HepG2 (cell line): ENCODE results near the gene UCKL1. TPM values are rescaled to one million over a fixed set of nuclear protein-coding genes. Genes with fewer than 3 reads are reported as not detected.

ENCODE experiments used
- CENPT ChIP-seq: sonication (generic); formaldehyde crosslinking; IDR thresholded peaks from 2 replicates; pipeline ENCODE4 v1.8.0; 2022; ENCODE audit warnings: low read depth, mild to moderate bottlenecking, moderate library complexity, missing genetic modification reagents
- HNRNPL ChIP-seq: fragments of 200-400 bp; formaldehyde crosslinking; IDR thresholded peaks from 2 replicates; pipeline ENCODE4 v1.6.1; 2017; ENCODE audit warnings: mild to moderate bottlenecking, low read depth, low read length
- HOXD1 ChIP-seq: sonication (generic); formaldehyde crosslinking; IDR thresholded peaks from 2 replicates; pipeline ENCODE4 v1.5.0; 2020; ENCODE audit warnings: missing genetic modification reagents
- JDP2 ChIP-seq: sonication (generic); formaldehyde crosslinking; IDR thresholded peaks from 2 replicates; pipeline ENCODE4 v1.8.1; 2022; ENCODE audit warnings: missing genetic modification reagents, borderline replicate concordance
- MEIS2 ChIP-seq: sonication (generic); formaldehyde crosslinking; IDR thresholded peaks from 2 replicates; pipeline ENCODE4 v1.9.0; 2021; ENCODE audit warnings: mild to moderate bottlenecking, missing genetic modification reagents
- NONO ChIP-seq, 2 experiments: fragments of 450-650 bp in 1 of 2; sonication (generic) in 1 of 2; formaldehyde crosslinking in 1 of 2; IDR thresholded peaks in 1 of 2; conservative IDR thresholded peaks in 1 of 2; 2 replicates each; pipeline versions ENCODE4 v1.6.1 to v1.8.0; 2017 to 2022; ENCODE audit warnings: mild to moderate bottlenecking in 1 of 2, missing genetic modification reagents in 1 of 2, moderate library complexity in 1 of 2
- NPAS2 ChIP-seq: sonication (generic); formaldehyde crosslinking; IDR thresholded peaks from 2 replicates; pipeline ENCODE4 v1.8.0; 2022; ENCODE audit warnings: mild to moderate bottlenecking, missing genetic modification reagents, borderline replicate concordance
- PHF21A ChIP-seq: sonication (generic); formaldehyde crosslinking; IDR thresholded peaks from 2 replicates; pipeline ENCODE4 v1.5.0; 2020; ENCODE audit warnings: mild to moderate bottlenecking, missing genetic modification reagents
- PRMT3 ChIP-seq: sonication (generic); formaldehyde crosslinking; IDR thresholded peaks from 2 replicates; pipeline ENCODE4 v1.8.1; 2022; ENCODE audit warnings: low read depth, mild to moderate bottlenecking, moderate library complexity, missing genetic modification reagents, borderline replicate concordance
- SRY ChIP-seq: sonication (generic); formaldehyde crosslinking; IDR thresholded peaks from 2 replicates; pipeline ENCODE4 v1.8.0; 2022; ENCODE audit warnings: mild to moderate bottlenecking, missing genetic modification reagents
- ZFX ChIP-seq: sonication (generic); formaldehyde crosslinking; IDR thresholded peaks from 2 replicates; pipeline ENCODE4 v1.4.0; 2020; ENCODE audit warnings: mild to moderate bottlenecking, low read depth, missing genetic modification reagents, moderate library complexity
- ZFYVE20 ChIP-seq: sonication (generic); formaldehyde crosslinking; IDR thresholded peaks from 2 replicates; pipeline ENCODE4 v1.8.0; 2023; ENCODE audit warnings: low read depth, mild to moderate bottlenecking, moderate library complexity, missing genetic modification reagents, borderline replicate concordance
- ZNF260 ChIP-seq: sonication (generic); formaldehyde crosslinking; IDR thresholded peaks from 2 replicates; pipeline ENCODE4 v1.4.0; 2020; ENCODE audit warnings: missing genetic modification reagents, low read depth, mild to moderate bottlenecking, borderline replicate concordance
- ZNF317 ChIP-seq: sonication (generic); formaldehyde crosslinking; IDR thresholded peaks from 2 replicates; pipeline ENCODE4 v1.5.0; 2020; ENCODE audit warnings: mild to moderate bottlenecking, missing genetic modification reagents
- ZNF343 ChIP-seq: sonication (generic); formaldehyde crosslinking; IDR thresholded peaks from 2 replicates; pipeline ENCODE4 v1.4.0; 2020; ENCODE audit warnings: mild to moderate bottlenecking, missing genetic modification reagents
- ZNF556 ChIP-seq: sonication (generic); formaldehyde crosslinking; IDR thresholded peaks from 2 replicates; pipeline ENCODE4 v1.4.0; 2020; ENCODE audit warnings: mild to moderate bottlenecking, missing genetic modification reagents, borderline replicate concordance
- ZNF720 ChIP-seq: sonication (generic); formaldehyde crosslinking; IDR thresholded peaks from 2 replicates; pipeline ENCODE4 v1.4.0; 2020; ENCODE audit warnings: missing genetic modification reagents
- polyA plus RNA-seq, 8 experiments: library from polyadenylated mRNA; depleted of rRNA in 3 of 8; stranded (reverse) in 7 of 8; unstranded in 1 of 8; fragments of >200 nt; fragmentation: Illumina TruSeq in 4 of 8; extraction: Trizol in 4 of 8; gene quantifications; 2 replicates each; pipeline versions ENCODE4 v1.2.1 to v1.2.3, GENCODE V29; 2011 to 2016; ENCODE audit warnings: low read depth in 4 of 8, missing spikeins in 1 of 8, mixed read lengths in 1 of 8; ENCODE audit not compliant: insufficient read depth in 1 of 8
- total RNA-seq, 5 experiments: library from RNA; depleted of rRNA; stranded (reverse); fragments of >200 nt; fragmentation: Illumina TruSeq; extraction: Trizol; gene quantifications; 2 replicates each; pipeline ENCODE4 v1.2.3, GENCODE V29; 2016; ENCODE audit warnings: low read depth in 1 of 5
- TF ChIP-seq, protein P1 (sequence below): sonication (generic); formaldehyde crosslinking; IDR thresholded peaks from 2 replicates; pipeline ENCODE4 v1.8.1; 2022; ENCODE audit warnings: mild to moderate bottlenecking, missing genetic modification reagents
- TF ChIP-seq, protein P2 (sequence below): sonication (generic); formaldehyde crosslinking; IDR thresholded peaks from 2 replicates; pipeline ENCODE4 v1.8.0; 2022; ENCODE audit warnings: mild to moderate bottlenecking, missing genetic modification reagents
- TF ChIP-seq, protein P3 (sequence below): sonication (generic); formaldehyde crosslinking; IDR thresholded peaks from 2 replicates; pipeline ENCODE4 v1.9.0; 2021; ENCODE audit warnings: missing genetic modification reagents, borderline replicate concordance
- TF ChIP-seq, protein P4 (sequence below): sonication (generic); formaldehyde crosslinking; IDR thresholded peaks from 2 replicates; pipeline ENCODE4 v1.4.0; 2020; ENCODE audit warnings: missing genetic modification reagents, mild to moderate bottlenecking, borderline replicate concordance
- TF ChIP-seq, protein P5 (sequence below): IDR thresholded peaks from 2 replicates; pipeline ENCODE4 v1.6.1; 2016

The UCKL1 gene
- total and polyA plus RNA-seq, 2 of the 13 experiments (the other 11 are each of a cell fraction or from before 2014, with no cell fraction given) = 50.2 to 126 TPM

DNA sequence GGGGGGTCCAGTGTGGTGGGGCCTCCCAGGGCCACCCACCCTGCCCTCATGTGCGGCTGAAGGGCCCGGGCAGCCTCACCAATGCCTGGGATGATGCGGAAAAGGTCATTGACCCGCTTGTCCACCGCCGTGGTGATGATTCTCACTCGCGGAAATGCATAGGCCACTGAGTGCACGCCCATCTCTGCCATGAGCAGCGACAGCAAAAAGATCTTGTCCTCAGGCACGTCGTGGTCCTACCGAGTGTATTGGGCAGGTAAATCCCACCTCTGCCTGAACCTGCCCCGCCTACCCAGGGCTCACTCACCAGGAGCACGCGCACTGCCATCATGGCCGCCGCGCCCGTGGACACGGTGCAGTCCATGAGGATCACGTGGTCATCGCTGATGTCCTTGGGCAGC lies 16.1 kb downstream of the UCKL1 start (continued):
- no peak for TF ChIP-seq NPAS2 (CRISPR knock-in tag)
- TF ChIP-seq, protein P1, sequence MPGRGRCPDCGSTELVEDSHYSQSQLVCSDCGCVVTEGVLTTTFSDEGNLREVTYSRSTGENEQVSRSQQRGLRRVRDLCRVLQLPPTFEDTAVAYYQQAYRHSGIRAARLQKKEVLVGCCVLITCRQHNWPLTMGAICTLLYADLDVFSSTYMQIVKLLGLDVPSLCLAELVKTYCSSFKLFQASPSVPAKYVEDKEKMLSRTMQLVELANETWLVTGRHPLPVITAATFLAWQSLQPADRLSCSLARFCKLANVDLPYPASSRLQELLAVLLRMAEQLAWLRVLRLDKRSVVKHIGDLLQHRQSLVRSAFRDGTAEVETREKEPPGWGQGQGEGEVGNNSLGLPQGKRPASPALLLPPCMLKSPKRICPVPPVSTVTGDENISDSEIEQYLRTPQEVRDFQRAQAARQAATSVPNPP = no peak
- TF ChIP-seq JDP2 (CRISPR knock-in tag) = no peak
- TF ChIP-seq ZNF317 (CRISPR knock-in tag) = no peak
- TF ChIP-seq SRY (CRISPR knock-in tag) = no peak
- TF ChIP-seq NONO (IDR thresholded peaks at IDR 0.05) = no peak
- no peak for TF ChIP-seq NONO (CRISPR knock-in tag; conservative IDR thresholded peaks at IDR 0.05)
- TF ChIP-seq HOXD1 (CRISPR knock-in tag) = no peak
- TF ChIP-seq, protein P2, sequence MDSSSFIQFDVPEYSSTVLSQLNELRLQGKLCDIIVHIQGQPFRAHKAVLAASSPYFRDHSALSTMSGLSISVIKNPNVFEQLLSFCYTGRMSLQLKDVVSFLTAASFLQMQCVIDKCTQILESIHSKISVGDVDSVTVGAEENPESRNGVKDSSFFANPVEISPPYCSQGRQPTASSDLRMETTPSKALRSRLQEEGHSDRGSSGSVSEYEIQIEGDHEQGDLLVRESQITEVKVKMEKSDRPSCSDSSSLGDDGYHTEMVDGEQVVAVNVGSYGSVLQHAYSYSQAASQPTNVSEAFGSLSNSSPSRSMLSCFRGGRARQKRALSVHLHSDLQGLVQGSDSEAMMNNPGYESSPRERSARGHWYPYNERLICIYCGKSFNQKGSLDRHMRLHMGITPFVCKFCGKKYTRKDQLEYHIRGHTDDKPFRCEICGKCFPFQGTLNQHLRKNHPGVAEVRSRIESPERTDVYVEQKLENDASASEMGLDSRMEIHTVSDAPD (CRISPR knock-in tag) = no peak
- no peak for TF ChIP-seq MEIS2 (CRISPR knock-in tag)
- TF ChIP-seq, protein P3, sequence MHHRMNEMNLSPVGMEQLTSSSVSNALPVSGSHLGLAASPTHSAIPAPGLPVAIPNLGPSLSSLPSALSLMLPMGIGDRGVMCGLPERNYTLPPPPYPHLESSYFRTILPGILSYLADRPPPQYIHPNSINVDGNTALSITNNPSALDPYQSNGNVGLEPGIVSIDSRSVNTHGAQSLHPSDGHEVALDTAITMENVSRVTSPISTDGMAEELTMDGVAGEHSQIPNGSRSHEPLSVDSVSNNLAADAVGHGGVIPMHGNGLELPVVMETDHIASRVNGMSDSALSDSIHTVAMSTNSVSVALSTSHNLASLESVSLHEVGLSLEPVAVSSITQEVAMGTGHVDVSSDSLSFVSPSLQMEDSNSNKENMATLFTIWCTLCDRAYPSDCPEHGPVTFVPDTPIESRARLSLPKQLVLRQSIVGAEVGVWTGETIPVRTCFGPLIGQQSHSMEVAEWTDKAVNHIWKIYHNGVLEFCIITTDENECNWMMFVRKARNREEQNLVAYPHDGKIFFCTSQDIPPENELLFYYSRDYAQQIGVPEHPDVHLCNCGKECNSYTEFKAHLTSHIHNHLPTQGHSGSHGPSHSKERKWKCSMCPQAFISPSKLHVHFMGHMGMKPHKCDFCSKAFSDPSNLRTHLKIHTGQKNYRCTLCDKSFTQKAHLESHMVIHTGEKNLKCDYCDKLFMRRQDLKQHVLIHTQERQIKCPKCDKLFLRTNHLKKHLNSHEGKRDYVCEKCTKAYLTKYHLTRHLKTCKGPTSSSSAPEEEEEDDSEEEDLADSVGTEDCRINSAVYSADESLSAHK (CRISPR knock-in tag) = no peak
- TF ChIP-seq ZNF556 (CRISPR knock-in tag) = no peak
- TF ChIP-seq PHF21A (CRISPR knock-in tag) = no peak
- TF ChIP-seq PRMT3 (CRISPR knock-in tag) = no peak
- TF ChIP-seq, protein P4, sequence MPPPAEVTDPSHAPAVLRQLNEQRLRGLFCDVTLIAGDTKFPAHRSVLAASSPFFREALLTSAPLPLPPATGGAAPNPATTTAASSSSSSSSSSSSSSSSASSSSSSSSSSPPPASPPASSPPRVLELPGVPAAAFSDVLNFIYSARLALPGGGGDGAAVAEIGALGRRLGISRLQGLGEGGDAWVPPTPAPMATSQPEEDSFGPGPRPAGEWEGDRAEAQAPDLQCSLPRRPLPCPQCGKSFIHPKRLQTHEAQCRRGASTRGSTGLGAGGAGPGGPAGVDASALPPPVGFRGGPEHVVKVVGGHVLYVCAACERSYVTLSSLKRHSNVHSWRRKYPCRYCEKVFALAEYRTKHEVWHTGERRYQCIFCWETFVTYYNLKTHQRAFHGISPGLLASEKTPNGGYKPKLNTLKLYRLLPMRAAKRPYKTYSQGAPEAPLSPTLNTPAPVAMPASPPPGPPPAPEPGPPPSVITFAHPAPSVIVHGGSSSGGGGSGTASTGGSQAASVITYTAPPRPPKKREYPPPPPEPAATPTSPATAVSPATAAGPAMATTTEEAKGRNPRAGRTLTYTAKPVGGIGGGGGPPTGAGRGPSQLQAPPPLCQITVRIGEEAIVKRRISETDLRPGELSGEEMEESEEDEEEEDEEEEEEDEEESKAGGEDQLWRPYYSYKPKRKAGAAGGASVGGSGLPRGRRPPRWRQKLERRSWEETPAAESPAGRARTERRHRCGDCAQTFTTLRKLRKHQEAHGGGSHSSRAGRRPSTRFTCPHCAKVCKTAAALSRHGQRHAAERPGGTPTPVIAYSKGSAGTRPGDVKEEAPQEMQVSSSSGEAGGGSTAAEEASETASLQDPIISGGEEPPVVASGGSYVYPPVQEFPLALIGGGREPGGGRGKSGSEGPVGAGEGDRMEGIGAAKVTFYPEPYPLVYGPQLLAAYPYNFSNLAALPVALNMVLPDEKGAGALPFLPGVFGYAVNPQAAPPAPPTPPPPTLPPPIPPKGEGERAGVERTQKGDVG (CRISPR knock-in tag) = 0 out of 2 replicates have a peak, but pooled peaks have one; percentile 55
- no peak for TF ChIP-seq ZNF720 (CRISPR knock-in tag)
- TF ChIP-seq CENPT (CRISPR knock-in tag) = no peak
- TF ChIP-seq ZFYVE20 (CRISPR knock-in tag) = no peak
- TF ChIP-seq HNRNPL = 0 out of 2 replicates have a peak, but pooled peaks have one; percentile 15
- TF ChIP-seq ZNF260 (CRISPR knock-in tag) = no peak
- no peak for TF ChIP-seq ZFX (CRISPR knock-in tag)
- no peak for TF ChIP-seq ZNF343 (CRISPR knock-in tag)
- TF ChIP-seq, protein P5, sequence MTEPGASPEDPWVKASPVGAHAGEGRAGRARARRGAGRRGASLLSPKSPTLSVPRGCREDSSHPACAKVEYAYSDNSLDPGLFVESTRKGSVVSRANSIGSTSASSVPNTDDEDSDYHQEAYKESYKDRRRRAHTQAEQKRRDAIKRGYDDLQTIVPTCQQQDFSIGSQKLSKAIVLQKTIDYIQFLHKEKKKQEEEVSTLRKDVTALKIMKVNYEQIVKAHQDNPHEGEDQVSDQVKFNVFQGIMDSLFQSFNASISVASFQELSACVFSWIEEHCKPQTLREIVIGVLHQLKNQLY = no peak
